ENCODE measurements around the gene MOB3B.

DNA sequence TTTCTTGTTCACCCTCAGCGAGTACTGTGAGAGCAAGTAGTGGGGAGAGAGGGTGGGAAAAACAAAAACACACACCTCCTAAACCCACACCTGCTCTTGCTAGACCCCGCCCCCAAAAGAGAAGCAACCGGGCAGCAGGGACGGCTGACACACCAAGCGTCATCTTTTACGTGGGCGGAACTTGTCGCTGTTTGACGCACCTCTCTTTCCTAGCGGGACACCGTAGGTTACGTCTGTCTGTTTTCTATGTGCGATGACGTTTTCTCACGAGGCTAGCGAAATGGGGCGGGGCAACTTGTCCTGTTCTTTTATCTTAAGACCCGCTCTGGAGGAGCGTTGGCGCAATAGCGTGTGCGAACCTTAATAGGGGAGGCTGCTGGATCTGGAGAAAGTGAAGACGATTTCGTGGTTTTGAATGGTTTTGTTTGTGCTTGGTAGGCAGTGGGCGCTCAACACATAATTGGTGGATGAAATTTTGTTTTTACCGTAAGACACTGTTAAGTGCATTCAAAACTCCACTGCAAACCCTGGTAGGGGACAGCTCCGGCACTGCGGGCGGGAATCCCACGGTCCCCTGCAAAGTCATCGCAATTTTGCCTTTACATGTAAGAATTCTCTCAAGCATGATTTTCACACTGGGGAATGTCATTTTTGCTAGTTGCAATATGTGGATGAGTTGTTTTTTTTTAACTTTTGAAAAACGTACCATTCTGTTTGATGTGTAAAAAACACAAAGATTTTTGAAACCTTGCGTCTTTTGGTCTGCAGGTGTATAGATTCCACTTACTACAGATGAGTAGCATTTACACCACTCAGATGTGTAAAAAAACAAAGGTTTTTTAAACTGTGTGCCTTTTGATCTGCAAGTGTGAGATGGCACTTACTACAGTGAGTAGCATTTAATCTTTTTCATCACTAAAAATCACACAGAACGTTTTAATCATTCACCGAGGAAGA lies 44.3 kb upstream of the MOB3B start:
- TF ChIP-seq, protein P1, sequence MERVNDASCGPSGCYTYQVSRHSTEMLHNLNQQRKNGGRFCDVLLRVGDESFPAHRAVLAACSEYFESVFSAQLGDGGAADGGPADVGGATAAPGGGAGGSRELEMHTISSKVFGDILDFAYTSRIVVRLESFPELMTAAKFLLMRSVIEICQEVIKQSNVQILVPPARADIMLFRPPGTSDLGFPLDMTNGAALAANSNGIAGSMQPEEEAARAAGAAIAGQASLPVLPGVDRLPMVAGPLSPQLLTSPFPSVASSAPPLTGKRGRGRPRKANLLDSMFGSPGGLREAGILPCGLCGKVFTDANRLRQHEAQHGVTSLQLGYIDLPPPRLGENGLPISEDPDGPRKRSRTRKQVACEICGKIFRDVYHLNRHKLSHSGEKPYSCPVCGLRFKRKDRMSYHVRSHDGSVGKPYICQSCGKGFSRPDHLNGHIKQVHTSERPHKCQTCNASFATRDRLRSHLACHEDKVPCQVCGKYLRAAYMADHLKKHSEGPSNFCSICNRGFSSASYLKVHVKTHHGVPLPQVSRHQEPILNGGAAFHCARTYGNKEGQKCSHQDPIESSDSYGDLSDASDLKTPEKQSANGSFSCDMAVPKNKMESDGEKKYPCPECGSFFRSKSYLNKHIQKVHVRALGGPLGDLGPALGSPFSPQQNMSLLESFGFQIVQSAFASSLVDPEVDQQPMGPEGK (CRISPR knock-in tag; IDR thresholded peaks at IDR 0.05; ENCODE audit: borderline replicate concordance), result no peak
- TF ChIP-seq ZNF8 (CRISPR knock-in tag; IDR thresholded peaks at IDR 0.05), result no peak
- TF ChIP-seq, protein P2, sequence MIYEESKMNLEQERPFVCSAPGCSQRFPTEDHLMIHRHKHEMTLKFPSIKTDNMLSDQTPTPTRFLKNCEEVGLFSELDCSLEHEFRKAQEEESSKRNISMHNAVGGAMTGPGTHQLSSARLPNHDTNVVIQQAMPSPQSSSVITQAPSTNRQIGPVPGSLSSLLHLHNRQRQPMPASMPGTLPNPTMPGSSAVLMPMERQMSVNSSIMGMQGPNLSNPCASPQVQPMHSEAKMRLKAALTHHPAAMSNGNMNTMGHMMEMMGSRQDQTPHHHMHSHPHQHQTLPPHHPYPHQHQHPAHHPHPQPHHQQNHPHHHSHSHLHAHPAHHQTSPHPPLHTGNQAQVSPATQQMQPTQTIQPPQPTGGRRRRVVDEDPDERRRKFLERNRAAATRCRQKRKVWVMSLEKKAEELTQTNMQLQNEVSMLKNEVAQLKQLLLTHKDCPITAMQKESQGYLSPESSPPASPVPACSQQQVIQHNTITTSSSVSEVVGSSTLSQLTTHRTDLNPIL (CRISPR knock-in tag; IDR thresholded peaks at IDR 0.05; ENCODE audit: low read depth), result no peak

Data from SK-N-SH treated with all-trans-retinoic acid at 6 μM for 48 hours (cell line).